ENCODE measurements around the gene GAB1.

DNA sequence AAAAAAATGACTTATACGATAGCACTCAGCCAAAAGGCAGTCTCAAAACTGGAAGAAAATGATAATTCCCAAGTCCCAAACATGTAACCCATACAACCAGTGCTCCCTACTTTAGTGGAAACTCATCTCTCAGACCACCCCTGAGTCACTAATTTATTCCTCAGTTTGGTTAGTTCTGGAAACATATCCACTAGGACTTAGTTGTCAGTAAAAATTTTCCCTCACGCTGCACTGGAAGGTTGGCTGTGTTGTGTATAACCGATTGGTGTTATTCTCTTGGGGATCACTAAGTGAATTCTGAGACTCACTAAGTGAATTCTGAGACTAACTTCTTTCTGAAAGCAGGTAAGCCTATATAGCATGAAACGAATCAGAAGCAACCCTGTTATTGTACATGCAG, 48.5 kb upstream of the GAB1 start:
- TF ChIP-seq POLR2A (IDR thresholded peaks at IDR 0.05) (no peak), POLR2AphosphoS5 (IDR thresholded peaks at IDR 0.05) (no peak)
- TF ChIP-seq, protein P1, sequence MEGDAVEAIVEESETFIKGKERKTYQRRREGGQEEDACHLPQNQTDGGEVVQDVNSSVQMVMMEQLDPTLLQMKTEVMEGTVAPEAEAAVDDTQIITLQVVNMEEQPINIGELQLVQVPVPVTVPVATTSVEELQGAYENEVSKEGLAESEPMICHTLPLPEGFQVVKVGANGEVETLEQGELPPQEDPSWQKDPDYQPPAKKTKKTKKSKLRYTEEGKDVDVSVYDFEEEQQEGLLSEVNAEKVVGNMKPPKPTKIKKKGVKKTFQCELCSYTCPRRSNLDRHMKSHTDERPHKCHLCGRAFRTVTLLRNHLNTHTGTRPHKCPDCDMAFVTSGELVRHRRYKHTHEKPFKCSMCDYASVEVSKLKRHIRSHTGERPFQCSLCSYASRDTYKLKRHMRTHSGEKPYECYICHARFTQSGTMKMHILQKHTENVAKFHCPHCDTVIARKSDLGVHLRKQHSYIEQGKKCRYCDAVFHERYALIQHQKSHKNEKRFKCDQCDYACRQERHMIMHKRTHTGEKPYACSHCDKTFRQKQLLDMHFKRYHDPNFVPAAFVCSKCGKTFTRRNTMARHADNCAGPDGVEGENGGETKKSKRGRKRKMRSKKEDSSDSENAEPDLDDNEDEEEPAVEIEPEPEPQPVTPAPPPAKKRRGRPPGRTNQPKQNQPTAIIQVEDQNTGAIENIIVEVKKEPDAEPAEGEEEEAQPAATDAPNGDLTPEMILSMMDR (IDR thresholded peaks at IDR 0.05) = no peak
